Stimulated activated CD4-positive, alpha-beta T cell treated with anti-CD3 and anti-CD28 coated beads, Interleukin-4, amount 100 ng/mL, for 24 hours (primary cell): ENCODE results near the gene GNMT.
"Not testable (repeated sequence)": the region's sequence is repeated elsewhere in the genome, so short reads cannot be mapped to it uniquely, and the experiment has no call there.

Experiments used
- DNase-seq: peaks from one replicate; pipeline ENCODE4 v3.0.0-alpha.2; 2020

Gene GNMT

DNA sequence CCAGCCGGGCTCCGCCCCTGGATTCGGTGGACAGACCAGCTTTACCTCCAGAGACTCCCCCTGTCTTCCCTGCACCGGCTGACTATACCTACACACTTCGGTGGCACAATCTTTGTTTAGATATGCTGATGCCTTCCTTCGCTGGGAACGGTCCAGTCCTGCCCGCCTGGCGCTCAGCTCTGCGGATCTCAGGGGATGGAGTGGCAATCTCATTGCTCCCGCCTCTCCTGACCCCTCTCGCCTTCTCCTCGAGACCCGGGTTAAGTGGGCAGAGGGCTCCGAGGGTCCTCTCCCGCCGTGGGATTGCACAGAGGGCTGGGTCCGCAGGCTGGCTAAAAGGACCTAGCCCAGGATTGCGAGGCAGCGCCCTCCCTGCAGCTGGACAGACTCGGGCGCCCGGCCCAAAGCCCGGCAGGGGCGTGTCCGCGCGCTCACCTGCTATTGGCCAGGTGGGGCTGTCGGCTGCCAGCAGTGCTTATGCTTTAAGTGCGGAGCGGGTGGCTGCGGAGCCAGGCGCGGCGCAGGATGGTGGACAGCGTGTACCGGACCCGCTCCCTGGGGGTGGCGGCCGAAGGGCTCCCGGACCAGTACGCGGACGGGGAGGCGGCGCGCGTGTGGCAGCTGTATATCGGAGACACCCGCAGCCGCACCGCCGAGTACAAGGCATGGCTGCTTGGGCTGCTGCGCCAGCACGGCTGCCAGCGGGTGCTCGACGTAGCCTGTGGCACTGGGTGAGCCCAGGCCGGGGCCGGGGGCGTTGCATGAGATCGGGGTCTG lies at the start of gene GNMT:
Gene GNMT, plus strand, starts transcription at position 512 of the 777 bp plus-strand sequence. Its CDS starts 14 bp downstream, at position 526.
- peak; percentile 27 for DNase-seq

DNA sequence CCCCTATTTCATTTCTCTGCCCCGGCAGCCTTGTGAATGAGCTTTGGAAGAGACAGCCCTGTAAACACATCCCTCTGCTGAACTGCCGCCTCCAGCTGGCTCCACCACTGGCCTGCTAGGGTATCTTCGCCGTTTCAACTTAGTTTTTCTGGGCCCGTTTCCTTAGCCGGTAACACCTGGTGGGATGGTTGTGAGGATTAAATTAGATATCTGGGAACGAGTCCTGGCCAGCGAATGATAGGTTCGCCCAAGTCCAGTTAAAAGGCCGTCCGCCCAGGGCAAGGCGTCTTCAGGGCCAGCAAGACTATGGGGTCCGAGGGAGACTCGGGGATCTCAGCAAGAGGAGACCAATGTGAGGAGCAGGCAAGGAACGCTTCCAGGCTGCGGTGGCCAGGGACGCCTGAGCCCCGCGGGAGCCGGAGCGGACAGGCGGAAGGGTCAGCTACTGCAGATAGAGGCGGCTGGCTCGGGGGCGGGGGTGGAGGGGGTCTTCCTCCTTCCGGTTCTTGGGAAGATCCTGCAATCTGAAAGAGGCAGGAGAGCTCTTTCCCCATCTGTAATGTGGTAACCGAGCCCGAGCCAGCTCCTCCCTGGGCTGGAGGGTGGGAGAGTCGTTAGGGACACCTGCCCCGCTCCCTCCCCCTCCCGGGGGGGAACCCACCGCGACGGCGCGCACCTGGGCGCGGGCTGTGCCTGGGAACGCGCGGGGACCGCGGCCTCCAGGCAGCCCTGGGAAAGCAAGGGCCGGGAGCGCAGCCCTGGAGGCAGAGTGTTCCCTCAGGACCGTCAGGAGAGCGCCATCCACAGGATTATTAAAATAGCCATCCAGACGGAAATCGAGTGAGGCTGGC lies 49.2 kb upstream of the GNMT start:
- DNase-seq, result no peak

GRCh38 chr6:42914546-42914945 lies 46.0 kb upstream of the GNMT start:
- no peak for DNase-seq

- no peak for DNase-seq
Measured at GRCh38 chr6:42915732-42916131, 44.8 kb upstream of the GNMT start, which contains the start of gene PTCRA. Gene PTCRA (plus strand): TSS chr6:42916053. CDS start chr6:42916070, 17 bp downstream.

GRCh38 chr6:42916288-42916687 lies 44.3 kb upstream of the GNMT start:
- DNase-seq, result no peak

DNA sequence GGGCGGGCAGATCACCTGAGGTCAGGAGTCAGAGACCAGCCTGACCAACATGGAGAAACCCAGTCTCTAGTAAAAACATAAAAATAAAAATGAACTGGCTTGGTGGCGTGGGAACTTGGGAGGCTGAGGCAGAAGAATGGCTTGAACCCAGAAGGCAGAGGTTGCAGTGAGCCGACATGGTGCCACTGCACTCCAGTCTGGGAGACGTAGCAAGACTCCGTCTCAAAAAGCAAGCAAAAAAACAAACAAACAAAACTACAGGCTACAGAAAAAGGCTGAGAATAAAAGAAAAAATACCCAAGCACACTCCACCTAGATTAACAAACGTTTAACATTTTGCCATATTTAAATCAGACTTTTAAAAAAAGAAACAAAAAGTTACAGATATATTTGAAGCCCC lies 38.8 kb upstream of the GNMT start:
- no peak for DNase-seq

GRCh38 chr6:42923666-42924065 lies 36.9 kb upstream of the GNMT start:
- no peak for DNase-seq

GRCh38 chr6:42925248-42925857 lies 35.2 kb upstream of the GNMT start:
- DNase-seq, result no peak

- DNase-seq, result peak; percentile 94
Measured at GRCh38 chr6:42928986-42929820, 31.4 kb upstream of the GNMT start, which contains the start of gene CNPY3. Gene CNPY3 (plus strand): TSS chr6:42929480. CDS start chr6:42929571, 91 bp downstream.

- DNase-seq, result peak; percentile 69
Measured at GRCh38 chr6:42929821-42930360, 30.7 kb upstream of the GNMT start.

DNA sequence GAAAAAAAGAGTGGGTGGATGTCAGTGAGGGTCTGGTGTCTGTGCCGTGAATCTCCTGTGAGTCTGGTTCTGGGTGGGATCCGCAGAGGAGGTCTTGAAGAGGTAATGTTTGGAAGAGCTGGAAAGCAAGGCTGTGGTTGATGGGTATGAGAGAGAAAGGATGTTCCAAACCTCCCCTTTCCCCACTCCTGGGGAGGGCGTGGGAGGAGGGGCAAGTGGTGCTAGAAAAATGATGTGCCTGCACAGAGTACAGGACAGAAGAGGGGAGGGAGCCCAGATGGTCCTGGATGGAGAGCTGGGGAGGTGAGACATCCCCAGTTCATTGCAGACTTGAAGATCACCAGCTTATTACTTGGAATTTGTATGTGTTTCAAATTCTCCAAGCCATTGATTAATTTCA lies 28.1 kb upstream of the GNMT start:
- DNase-seq, result no peak

- no peak for DNase-seq
Measured at GRCh38 chr6:42933205-42933604, 27.3 kb upstream of the GNMT start.

DNA sequence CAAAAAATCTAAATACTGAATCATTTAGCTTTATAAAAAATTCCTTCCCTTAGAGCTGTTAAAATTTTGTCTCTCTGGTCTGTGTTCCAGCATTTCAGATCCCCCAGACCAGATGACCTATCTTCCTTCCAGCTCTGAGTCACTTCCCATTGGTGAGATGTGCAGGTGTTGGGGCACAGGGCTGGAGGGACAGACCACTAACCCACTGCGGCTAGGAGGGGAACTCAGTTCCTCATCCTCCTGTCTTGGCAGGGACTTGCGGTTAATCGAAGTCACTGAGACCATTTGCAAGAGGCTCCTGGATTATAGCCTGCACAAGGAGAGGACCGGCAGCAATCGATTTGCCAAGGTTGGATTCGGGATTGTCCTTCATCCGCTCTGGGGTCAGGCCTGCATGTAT lies 25.2 kb upstream of the GNMT start:
- no peak for DNase-seq

DNA sequence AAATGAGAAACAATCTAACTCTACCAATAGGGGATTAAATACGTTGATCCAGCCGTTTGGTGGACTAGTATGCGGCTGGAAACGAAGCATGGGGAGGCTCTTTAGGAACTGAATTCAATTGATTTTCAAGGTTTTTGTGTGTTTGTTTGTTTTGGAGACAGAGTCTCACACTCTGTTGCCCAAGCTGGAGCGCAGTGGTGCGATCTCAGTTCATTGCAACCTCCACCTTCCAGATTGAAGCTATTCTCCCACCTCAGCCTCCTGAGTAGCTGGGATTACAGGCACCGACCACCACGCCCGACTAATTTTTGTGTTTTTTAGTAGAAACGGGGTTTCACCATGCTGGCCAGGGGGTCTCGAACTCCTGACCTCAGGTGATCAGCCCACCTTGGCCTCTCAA lies 24.2 kb upstream of the GNMT start:
- no peak for DNase-seq

DNA sequence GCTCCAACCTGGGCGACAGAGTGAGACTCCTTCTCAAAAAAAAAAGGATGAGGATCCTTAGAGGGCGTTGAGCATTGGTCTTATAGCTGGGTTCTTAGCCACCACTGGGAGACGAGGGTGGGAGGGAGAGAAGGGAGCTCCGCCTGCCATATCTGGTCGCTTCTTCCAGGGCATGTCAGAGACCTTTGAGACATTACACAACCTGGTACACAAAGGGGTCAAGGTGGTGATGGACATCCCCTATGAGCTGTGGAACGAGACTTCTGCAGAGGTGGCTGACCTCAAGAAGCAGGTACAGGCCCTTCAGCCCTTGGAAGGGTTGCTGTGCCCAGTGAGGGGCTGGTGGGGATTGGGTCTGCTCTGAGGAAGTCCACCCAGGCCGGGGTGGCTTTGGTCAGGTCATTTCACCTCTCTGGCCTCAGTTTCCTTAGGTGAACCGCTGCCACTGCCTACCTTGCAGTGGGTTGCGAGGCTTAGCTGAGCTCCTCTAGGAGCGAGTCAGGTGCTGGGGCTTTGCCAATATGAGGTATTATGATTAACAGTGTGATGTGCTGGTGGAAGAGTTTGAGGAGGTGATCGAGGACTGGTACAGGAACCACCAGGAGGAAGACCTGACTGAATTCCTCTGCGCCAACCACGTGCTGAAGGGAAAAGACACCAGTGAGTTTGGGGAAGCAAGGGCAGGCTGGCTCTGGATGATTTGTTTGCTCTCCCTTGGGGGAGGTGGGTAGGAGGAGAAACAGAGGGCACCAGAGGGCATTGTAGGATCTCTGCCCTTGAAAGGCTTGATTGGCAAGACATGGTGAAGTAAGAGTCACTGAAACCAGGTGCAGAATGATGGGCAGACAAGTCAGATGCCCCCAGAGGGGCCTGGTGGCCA lies 22.8 kb upstream of the GNMT start:
- DNase-seq, result no peak

GRCh38 chr6:42938428-42938796 lies 22.1 kb upstream of the GNMT start:
- DNase-seq, result no peak

DNA sequence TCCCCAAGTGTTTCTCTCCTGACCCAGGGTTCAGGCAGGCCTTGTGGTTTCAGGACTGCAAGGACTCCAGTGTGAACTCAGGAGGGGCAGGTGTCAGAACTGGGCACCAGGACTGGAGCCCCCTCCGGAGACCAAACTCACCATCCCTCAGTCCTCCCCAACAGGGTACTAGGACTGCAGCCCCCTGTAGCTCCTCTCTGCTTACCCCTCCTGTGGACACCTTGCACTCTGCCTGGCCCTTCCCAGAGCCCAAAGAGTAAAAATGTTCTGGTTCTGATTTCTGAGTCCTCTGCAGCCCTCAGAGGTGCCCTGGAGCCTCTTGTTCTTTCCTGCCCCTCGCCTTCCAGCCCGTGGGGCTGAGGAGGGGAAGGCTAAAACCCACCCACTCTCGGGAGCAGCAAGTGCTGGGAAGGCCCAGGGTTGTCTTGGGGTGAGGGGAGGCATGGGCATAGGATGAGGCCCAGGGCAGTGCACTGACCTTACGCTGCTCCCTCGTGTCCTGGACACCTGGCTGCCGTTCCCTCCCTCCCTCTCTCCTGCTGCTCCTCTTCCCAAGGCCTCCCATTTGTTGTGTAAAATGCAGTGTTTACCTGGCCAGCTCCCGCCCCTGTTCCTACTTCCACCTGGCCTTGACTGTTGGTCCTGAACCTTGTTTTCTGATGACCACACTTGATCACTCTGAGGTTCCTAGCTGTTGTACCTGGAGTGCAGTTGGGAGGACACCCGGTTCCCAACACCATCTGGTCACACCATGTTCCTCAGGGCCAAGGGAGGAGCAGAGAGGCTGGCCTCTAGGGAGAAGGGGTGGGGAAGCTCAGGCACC lies 21.4 kb upstream of the GNMT start:
- DNase-seq, result no peak

DNA sequence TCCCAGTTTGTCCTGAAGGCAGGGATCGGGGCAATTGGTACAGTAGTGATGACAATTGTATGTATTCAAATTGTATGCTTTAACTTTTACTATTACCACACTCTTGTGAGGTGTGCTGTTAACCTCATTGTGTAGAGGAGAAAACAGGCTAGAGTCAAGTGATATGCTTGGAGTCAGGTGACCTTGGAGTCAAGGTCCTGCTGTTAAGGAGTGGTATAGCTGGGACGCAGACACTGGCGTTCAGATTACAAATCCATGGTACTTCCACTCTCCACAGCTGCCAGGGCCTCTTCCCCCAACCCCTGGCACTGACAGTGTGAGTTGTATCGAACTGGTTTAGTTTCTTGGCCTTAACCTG lies 20.8 kb upstream of the GNMT start:
- DNase-seq, result no peak

DNA sequence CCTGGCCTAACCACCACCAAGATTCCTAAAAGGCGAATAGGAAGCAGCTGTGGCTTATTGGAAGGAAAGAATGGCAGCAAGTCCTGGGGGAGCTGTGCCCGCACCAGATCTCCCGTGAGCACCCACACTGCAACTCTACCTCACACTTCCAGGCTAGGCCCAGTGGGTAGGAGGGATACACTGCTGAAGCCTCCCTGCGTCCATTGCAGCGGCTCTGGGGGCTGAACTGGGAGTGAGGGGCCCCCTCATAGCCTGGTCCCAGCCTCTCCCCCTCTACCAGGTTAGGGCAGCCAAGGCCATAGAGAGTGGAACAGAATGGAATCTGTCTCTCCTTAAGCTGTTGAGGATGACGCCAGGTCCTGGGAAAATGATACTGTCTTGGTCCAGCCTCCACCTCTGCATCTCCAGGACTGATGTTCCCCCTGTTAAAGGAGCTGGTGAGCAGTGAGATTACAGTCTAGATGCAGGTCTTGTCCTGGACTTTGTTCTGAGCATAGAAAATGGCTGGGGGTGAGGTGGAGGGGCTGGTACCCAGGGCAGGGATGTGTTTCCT lies 20.0 kb upstream of the GNMT start:
- DNase-seq, result no peak

DNA sequence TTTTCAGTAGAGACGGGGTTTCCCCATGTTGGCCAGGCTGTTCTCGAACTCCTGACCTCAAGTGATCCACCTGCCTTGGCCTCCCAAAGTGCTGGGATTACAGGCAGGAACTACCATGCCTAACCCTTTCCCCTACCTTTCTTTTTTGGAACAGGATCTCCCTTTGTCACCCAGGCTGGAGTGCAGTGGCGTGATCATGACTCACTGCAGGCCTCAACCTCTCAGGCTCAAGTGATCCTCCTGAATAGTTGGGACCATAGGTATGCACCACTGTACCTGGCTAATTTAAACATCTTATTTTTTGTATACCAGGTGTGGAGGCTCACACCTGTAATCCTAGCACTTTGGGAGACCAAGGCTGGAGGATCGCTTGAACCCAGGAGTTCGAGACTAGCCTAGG lies 19.2 kb upstream of the GNMT start:
- DNase-seq, result not testable (repeated sequence)
